CD1c-positive myeloid dendritic cell (primary cell): ENCODE results near the gene CRAMP1.
"Not testable (repeated sequence)": the region's sequence is repeated elsewhere in the genome, so short reads cannot be mapped to it uniquely, and the experiment has no call there.

Experiments used
- DNase-seq: peaks from one replicate; pipeline ENCODE4 v3.0.0-alpha.2; 2016; ENCODE audit errors: extremely low spot score

Gene CRAMP1

DNA sequence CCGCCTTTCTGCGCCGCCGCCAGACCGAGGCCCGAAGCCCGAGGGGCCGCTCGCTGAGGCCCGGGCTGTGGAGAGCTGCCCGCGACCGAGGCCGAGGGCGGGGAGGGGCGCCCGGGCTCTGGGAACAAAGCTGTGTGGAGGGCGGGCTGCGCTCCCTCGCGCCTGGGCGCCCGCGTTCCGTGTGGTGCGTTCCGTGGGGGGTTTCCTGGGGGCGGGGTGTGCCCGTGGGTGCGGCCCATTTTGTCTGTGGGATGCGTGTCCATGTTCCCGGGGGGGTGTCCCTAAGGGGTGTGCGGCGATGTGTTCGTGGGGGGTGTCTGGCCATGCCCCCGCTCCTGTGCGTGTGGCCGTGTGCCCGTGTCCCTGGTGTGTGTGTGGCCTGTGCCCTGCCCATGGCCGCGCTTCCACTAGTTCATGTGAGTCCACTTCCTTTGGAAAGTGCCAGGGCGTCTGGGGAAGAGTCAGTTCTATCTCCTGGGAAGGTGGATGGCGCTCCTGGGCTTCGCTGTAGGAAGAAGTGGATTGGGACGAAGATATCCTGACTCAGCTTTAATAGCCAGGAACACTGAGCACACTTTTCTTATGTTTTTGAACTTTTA, 66.4 kb downstream of the CRAMP1 start:
- DNase-seq, result peak; percentile 31

DNA sequence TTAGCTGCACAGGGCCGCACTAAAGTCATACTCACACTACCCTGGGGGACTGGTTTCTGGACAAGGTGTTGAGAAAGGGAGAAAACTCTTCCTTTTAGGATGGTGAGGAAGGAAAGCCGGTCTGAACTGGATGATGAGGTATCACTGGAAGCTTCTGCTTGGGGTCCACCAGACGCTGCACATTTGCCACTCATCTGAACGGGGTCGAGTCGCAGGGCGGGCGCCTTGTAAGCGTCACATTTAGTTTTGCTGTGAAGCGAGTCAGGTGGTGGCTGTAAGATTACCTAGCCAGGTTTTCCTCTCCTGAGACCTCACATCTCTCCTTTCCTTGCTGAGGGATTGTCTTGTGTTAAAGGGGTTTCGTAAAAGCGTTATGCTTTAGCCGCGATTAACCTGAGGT, 68.2 kb downstream of the CRAMP1 start:
- DNase-seq, result no peak

DNA sequence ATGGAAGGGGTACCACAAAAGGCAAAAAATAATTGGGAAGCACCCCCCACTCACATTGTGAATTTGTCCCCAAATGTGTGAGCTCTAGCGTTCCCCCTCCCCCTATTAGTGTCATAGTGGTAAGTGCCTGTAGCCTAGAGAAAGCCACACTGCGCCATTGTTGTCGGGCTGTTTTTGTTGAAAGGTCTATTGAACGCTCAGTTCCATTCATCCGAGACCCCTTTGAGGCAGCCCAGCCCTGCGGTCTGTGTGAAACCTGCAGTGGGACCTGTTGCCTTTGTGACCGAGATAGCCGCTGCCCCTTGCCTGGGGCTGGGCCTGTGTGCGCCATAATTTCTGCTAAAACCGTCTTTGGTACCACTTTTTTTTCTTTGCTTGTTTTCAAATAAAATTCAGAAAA, 68.9 kb downstream of the CRAMP1 start:
- no peak for DNase-seq

DNA sequence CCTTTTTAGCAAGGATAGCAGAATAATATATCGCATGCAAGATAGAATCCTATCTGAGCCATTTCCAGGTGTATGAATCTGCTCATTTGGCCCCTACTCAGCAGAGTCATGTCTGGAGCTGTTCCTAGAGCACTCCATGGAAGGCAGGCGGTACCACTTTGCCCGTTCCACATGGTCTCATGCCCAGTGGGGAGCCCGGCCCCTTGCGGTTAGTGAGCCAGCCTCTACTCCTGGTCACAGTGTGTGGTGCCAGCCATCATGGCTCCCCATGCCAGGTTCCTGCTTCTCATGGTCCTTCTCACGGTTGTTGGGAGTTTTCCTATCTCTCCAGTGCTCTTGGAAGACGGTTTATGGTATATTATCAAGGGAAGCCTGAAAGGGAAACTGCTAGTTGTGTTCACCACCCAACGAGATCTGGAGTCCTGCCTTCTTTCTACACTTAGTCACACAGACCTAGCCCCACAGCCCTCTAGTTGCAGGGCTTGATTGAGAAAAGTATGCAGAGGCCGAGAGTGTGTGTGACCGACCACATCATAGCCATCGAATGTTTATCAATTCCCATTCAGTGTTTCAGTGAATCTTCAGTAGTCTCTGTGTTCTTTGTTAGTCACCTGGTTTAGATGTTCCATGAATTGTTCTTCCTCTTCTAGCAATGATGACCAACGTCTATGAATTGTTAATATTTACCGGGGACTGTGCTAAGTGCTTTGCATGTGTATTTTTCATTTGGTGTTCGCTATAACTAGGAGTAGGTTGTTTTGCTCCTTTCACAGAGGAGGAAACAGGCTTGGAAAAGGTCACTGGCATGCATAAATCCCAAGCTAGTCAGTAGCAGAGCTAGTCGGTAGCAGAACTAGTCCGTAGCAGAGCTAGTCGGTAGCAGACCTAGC, 75.5 kb downstream of the CRAMP1 start:
- DNase-seq, result no peak

DNA sequence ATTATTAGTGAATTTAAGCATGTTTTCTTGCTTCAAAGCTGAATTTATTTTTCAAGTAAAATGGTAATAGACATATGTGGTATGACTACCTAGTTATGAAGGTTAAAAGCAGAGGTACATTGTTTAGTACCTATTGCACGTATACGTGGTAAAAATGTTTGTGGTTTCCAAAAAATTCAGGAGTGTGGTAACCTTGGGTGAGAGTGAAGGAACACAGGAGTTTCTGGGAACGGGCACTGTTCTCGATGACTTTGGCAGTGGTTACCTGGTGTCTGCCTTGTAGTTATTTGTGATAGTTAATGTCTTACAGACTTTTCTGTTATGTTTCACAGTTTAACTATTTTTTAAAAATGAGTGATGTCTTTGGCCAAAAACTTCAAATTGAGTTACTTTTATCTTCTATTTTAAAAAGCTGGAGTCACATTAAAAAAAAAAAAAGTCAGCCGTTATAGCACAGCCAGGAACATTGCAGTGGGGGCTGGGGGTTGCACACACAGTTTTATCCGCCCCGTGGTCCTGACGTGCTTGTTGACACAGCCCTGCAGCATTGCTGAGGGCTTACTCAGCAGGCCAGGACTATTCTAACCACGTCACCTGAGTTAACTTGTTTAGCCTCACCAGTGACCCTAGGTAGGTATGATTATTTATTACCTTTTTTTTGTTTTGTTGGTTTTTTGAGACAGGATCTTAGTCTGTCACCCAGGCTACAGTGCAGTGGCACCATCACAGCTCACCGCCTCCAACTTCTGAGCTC, 76.8 kb downstream of the CRAMP1 start:
- no peak for DNase-seq

DNA sequence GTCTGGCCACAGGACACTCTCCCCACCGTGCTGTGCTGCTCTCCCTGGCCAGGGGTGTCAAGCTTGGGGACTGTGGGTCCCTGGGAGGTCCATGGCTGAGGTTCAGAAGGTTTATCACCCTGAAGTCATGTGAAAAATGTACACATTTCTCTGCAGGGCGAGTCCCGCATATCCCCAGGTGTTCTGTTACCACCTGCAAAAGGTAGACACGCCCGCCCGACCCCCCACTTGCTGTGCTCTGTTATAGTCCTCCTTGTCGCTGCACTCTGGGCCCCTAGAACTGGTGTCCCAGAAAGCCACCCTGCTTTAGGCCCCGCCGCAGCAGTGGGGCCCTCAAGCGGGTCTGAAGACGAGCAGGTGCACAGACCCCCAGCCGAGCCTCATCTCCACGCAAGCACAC, 77.7 kb downstream of the CRAMP1 start:
- DNase-seq, result no peak

DNA sequence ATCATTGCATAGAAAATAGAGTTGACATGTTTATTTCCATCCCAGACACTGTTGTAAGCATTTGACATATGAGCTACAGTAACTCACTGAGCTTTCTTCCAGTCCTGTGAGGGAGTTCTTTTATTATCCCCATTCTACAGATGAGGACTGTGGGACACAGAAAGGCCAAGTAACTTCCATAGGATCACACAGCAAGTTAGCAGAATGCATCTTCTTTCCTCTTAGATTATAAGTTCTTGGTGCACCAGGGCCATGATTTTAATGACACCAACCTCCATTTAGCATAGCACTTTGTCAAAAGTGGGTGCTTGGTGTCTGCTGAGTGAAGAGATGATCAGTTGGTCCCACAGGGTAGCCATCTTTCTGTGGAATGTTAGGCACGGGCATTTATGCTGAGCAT, 78.7 kb downstream of the CRAMP1 start:
- no peak for DNase-seq

DNA sequence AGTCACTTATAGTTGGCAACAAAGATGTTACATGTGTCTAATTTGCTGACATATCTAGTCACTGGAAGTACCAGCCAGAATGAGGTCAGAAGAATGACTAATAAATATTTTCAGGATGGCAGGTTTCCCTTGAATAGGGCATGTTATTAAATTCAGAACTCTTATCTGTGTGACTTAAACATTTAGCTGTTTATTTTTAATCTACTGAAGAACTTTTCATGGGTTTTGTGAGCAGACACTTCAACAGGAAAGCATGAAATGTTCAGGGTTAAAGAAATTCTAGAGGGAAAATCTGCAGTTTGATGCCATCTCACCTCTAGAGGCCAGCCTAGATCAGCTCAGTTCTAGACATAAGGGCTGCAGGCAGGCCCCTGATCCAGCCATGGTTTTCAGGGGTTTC, 79.1 kb downstream of the CRAMP1 start:
- DNase-seq, result no peak

DNA sequence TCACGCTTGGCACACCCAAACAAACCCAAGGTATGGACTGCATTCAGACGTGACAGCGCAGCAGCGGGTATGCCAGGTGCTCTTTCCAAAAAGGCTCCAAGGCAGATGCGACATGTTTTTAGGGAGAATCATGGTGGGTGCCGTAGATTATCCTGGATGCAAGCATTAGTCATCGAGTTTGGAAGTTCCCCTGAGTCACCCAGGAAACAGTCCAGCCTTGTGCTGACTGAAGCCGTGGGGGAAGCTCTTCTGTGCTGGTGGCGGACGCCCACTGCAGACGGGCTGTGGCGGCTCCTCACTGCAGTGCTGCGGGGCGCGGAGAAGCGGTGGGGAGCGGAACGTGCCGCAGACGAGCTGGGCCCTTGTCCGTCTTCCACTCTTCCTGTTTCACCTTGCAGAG, 79.8 kb downstream of the CRAMP1 start:
- DNase-seq, result no peak

DNA sequence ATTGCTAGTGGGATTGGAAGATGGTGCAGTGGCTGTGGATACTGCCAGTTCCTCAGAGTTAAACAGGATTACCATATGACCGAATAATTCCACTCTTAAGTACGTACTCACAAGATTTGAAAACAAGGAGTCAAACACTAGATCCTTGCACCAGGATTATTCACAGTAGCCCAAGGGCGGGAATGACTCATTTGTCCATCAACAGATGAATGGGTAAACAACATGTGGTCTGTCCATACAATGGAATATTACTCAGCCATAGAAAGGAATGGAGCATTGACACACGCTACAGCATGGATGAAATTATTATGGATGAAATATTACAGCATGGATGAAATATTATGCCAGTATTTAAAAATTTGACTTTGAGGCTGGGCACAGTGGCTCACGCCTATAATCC, 84.7 kb downstream of the CRAMP1 start:
- no peak for DNase-seq

DNA sequence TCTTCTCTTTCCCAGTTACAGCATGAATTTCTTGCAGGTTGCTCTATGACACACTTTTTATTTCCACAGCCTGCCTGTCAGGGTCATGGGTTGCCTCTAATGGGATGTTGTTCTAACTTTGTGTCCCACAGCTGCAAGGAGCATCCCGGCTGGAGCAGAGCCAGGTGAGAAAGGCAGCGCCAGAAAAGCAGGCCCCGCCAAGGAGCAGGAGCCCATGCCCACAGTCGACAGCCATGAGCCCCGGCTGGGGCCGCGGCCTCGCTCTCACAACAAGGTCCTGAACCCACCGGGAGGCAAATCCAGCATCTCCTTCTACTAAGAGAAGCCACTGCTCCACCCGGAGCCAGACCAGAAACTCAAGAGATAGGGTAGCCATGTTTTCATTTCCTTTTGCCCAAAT, 86.5 kb downstream of the CRAMP1 start:
- no peak for DNase-seq

DNA sequence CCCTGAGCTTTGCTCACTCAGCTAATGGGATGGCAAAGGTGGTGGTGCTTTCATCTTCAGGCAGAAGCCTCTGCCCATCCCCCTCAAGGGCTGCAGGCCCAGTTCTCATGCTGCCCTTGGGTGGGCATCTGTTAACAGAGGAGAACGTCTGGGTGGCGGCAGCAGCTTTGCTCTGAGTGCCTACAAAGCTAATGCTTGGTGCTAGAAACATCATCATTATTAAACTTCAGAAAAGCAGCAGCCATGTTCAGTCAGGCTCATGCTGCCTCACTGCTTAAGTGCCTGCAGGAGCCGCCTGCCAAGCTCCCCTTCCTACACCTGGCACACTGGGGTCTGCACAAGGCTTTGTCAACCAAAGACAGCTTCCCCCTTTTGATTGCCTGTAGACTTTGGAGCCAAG, 88.1 kb downstream of the CRAMP1 start:
- DNase-seq, result no peak

DNA sequence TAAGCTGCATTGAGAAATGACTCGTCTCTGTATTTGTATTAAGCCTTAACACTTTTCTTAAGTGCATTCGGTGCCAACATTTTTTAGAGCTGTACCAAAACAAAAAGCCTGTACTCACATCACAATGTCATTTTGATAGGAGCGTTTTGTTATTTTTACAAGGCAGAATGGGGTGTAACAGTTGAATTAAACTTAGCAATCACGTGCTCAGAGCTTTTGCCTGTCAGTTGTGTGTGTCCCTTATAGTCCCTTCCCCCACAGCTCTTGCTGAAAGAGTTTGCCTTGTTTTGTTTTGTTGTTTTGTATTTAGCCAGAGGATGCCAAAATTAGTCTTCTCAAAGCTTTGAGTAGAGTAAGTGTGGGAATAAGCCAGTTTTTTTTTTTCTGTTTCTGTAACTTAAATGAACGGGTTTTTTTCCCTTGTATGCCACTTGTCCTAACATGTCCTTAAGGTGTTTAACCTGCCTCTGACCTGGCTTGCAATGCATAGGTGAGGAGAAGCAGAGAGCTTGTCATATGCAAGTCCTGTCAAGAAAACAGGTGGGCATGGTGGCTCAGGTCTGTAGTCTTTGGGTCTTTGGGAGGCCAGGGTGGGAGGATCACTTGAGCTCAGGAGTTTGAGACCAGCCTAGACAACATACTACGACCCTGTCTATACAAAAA, 89.2 kb downstream of the CRAMP1 start:
- DNase-seq, result no peak

DNA sequence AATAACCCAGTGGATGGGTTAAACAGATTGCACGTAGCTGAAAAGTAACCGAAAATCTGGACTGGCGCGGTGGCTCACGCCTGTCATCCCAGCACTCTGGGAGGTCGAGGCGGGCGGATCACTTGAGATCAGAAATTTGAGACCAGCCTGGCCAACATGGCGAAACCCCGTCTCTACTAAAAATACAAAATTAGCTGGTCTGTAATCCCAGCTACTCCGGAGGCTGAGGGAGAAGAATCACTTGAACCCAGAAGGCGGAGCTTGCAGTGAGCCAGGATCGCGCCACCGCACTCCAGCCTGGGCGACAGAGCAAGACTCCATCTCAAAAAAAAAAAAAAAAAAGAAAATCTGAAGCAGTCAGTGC, 93.1 kb downstream of the CRAMP1 start:
- DNase-seq, result not testable (repeated sequence)

DNA sequence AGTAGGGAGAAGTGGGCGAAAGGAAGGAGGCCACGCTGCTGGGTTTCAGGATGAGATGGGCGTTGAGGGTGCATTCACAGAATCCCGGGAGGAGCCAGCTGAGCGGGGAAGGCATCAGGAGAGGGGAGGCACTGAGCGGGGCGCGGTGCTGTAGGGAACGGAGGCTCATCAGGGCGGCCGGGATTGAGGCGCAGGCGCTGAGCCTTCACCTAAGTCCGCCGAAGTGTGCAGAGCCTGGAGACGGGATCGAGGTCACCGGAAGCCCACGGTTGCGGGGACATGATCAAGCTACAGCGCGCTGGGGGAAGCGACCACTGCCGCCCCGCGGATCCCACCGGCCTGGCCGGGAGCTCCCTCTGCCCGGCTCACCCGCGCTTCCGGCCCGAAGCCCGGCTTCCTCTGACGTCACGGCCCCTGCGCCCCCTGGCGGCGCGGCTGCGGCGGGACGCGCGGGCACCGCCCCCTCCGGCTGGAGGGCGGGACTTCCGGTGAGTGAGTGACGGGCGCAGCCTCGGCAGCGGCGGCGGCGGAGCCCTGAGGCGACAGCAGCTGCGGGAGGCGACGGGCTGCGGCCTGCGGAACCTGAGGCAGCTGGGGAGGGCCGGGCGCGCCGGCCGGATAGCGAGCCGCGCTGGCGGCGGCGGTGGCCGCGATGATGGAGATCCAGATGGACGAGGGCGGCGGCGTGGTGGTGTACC, 93.7 kb downstream of the CRAMP1 start, which contains the start of gene MAPK8IP3:
TSS of gene MAPK8IP3 (plus strand) at position 508 of the 698 bp plus-strand sequence. CDS start at position 653, 145 bp downstream.
- DNase-seq, result peak; percentile 97

DNA sequence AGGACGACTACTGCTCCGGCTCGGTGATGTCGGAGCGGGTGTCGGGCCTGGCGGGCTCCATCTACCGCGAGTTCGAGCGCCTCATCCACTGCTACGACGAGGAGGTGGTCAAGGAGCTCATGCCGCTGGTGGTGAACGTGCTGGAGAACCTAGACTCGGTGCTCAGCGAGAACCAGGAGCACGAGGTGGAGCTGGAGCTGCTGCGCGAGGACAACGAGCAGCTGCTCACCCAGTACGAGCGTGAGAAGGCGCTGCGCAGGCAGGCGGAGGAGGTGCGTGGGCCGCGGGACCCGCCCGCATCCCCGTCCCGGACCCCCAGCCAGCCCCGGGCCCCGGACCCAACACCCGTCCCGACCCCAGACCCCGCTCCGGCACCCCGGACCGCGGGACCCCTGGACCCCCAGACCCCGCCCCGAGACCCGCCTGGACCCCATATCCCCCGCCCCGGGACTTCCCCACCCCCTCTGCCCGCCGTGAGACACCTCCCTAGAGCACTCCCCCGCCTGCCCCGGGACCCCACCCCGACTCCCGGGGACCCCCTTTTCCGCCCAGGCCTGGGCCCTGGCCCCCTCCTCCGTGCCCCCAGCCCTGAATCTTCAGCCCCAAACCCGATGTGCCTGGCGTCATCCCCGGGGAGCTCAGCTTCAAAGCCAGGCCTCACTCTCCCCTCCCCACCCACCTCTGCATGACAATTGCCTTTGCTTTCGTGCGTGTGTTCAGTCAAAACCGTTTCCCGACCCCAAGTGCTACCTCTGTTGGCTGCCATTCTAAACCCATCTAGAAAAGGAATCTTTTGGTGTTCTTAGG, 94.4 kb downstream of the CRAMP1 start:
- peak; percentile 15 for DNase-seq

DNA sequence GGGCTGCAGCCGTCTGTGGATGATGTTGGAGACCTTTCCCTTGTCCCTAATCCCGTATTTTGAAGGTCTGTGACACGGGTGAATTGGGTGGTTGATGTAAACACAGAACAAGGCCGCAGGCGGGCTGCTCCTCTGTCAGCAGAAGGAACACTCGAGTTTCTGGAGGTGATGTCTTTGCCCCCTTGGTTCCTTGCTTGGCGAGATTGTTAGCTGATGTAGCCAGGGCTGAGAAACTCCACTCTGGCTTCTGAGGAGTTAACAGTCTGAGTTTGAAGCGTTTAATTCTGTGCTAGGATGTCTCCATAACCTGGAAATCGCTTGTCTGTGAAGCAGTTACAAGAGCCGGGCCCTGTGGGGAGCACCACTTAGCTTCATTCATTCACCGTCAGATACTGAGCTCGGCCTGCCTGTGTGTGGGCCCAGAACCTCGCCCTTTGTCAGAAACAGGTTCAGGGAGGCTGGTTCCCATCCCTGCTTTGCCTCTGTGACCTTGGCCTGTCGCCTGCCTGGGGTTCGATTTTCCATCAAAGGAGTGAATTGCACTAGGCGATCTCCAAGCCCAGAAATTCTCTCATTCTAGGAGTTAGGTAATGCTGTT, 95.1 kb downstream of the CRAMP1 start:
- DNase-seq, result no peak

DNA sequence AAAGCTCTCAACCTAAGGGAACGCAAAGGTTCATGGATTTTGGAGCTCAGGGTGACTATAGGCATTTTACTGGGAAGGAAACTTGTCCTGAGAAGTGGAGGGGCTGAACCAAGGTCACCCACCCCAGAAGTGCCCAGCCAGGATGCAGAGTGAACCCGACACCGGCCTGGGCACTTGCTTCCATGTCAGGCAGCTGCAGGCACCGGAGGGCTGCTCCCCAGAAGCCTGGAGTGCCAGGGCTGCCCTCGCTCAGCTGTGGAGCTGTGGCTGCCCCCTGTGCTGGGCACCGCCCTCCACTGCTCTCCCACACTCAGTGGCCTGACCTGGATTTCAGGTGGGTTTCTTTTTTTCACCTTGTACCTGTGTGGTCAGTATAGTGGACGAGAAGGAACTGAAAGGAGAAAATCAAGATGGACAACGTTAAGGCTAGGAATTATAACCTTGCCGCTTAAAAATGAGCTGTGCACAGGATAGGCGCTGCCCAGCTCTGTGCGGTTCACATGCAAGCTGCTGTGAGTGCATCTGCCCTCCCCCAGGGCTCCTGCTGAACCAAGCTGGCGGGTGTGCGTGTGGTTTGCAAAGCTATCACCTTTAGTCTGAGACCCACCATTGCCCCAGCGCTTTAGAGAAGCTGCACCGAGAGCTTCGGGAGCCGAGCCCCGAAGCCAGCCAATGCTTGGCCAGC, 96.1 kb downstream of the CRAMP1 start:
- no peak for DNase-seq

DNA sequence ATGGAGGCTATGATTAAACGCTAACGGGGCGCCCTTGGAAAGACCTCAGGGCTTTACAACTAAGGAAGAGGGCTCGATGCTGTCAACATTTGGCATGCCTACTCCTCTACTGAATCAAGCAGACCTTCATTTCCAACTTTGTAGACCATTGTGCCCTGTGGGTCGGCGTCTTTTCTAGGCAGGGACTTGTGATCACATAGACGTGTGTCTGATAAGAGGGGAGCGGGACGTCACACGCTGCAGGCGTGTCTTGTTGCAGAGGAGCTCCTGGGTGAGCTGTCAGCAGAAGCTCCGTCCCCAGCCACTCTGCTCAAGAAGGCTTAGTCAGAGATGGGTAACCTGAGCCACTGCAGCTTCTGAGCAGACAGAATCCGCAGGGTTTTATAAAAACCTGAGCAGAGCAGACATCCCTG, 96.6 kb downstream of the CRAMP1 start:
- no peak for DNase-seq

DNA sequence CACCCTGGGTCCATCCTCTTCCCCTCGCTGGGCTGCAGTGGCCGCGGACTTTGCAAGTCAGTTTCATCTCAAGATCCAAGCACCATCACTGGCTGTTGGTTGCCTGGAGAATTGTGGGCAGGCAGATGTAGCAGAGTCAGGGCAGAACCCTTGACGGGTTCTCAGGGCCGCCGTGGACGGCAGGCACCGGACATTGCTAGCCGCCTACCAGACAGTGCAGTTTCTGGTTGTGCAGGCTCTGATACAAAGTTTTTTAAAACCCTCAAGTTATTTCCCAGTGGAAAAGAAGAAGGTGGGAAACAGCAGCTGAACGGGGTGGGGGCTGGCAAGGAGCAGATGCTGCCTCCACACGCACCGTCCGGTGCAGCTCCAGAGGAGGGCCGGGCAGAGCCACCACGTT, 97.2 kb downstream of the CRAMP1 start:
- DNase-seq, result no peak
